Parathyroid adenoma (tissue), 2 donors: ENCODE measurements around the gene METTL2B.
"Not testable (repeated sequence)": the region's sequence is repeated elsewhere in the genome, so short reads cannot be mapped to it uniquely, and the experiment has no call there.

Experiments
- H2AFZ ChIP-seq: fragments of 300-600 bp; sonication (generic); one replicate; pipeline ENCODE4 v1.7.0; 2017; ENCODE audit warnings: antibody characterized with exemption, mild to moderate bottlenecking
- H3K27ac ChIP-seq: fragments of 300-600 bp; sonication (generic); one replicate; pipeline ENCODE4 v1.7.0; 2017
- H3K27me3 ChIP-seq: fragments of 300-600 bp; sonication (generic); one replicate; pipeline ENCODE4 v1.7.0; 2017; ENCODE audit warnings: low read length; ENCODE audit not compliant: control insufficient read depth, insufficient read depth
- H3K36me3 ChIP-seq: fragments of 300-600 bp; sonication (generic); one replicate; pipeline ENCODE4 v1.7.0; 2017; ENCODE audit warnings: low read length; ENCODE audit not compliant: control insufficient read depth, insufficient read depth
- H3K4me1 ChIP-seq: fragments of 300-600 bp; sonication (generic); one replicate; pipeline ENCODE4 v1.7.0; 2017; ENCODE audit warnings: control low read depth
- H3K4me2 ChIP-seq: fragments of 300-600 bp; sonication (generic); one replicate; pipeline ENCODE4 v1.7.0; 2017; ENCODE audit warnings: low read length
- H3K4me3 ChIP-seq: fragments of 300-600 bp; sonication (generic); one replicate; pipeline ENCODE4 v1.7.0; 2017; ENCODE audit warnings: low read depth, low read length
- H3K79me2 ChIP-seq: fragments of 300-600 bp; sonication (generic); one replicate; pipeline ENCODE4 v1.7.0; 2017; ENCODE audit warnings: control low read depth
- H3K9ac ChIP-seq: fragments of 300-600 bp; sonication (generic); one replicate; pipeline ENCODE4 v1.7.0; 2017; ENCODE audit warnings: mild to moderate bottlenecking
- H3K9me3 ChIP-seq: fragments of 300-600 bp; sonication (generic); one replicate; pipeline ENCODE4 v1.7.0; 2017; ENCODE audit warnings: low read length; ENCODE audit not compliant: control insufficient read depth
- CTCF ChIP-seq: fragments of 300-600 bp; sonication (generic); IDR thresholded peaks from one replicate; pipeline ENCODE4 v1.7.0; 2017; ENCODE audit warnings: antibody characterized with exemption, mild to moderate bottlenecking
- donor health status: primary hyperparathyroidism.

METTL2B gene

GRCh38 chr7:128537410-128537809, 60.9 kb downstream of the METTL2B start:
- H3K4me3 ChIP-seq, H3K27me3 ChIP-seq, H3K4me2 ChIP-seq, H2AFZ ChIP-seq, H3K9ac ChIP-seq, H3K36me3 ChIP-seq, H3K4me1 ChIP-seq, H3K9me3 ChIP-seq: not testable (repeated sequence)
- TF ChIP-seq CTCF, result peak; percentile 41
- Histone ChIP-seq H3K27ac (peak overlapping the region; percentile 52), H3K79me2 (peaks cover 34% of the 10 kb centered on the region)

GRCh38 chr7:128542530-128542929, 66.0 kb downstream of the METTL2B start:
- H3K9me3 ChIP-seq, H3K27me3 ChIP-seq, H3K27ac ChIP-seq, H3K4me3 ChIP-seq, H2AFZ ChIP-seq, H3K36me3 ChIP-seq, H3K4me2 ChIP-seq, H3K4me1 ChIP-seq, H3K9ac ChIP-seq: not testable (repeated sequence)
- H3K79me2 ChIP-seq, result peaks cover 43% of the 10 kb centered on the region

DNA sequence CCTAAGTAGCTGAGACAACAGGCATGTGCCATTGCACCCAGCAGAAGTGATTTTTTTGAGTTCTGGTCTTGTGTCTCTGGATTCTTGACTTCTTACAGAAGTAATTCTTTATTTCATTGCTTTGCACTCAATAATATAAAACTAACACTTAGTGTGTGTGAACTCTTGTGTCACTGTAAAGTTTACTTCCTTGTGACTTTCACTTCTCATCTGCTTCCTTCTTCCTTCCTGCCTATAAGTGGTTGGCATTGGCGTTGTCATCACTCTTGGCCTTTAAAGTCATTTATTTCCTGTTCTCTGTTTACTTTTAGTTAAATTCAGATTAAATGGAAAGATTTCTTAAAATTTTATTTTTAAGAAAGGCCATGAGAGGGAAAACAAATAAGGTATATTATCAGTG, 66.8 kb downstream of the METTL2B start:
- H3K36me3 ChIP-seq, result not testable (repeated sequence)

GRCh38 chr7:128546319-128546851, 69.8 kb downstream of the METTL2B start:
- not testable (repeated sequence) for H3K4me3 ChIP-seq, H3K9me3 ChIP-seq
- peaks cover 61% of the 10 kb centered on the region for H3K79me2 ChIP-seq

More for the DNA sequence above, 66.8 kb downstream of the METTL2B start:
- H3K27me3 ChIP-seq, H3K4me2 ChIP-seq, H3K4me1 ChIP-seq, H3K27ac ChIP-seq, H3K9ac ChIP-seq, H2AFZ ChIP-seq, H3K9me3 ChIP-seq, H3K4me3 ChIP-seq: not testable (repeated sequence)
- peaks cover 51% of the 10 kb centered on the region for H3K79me2 ChIP-seq

GRCh38 chr7:128550920-128551319, 74.4 kb downstream of the METTL2B start:
- H3K9me3 ChIP-seq, result no peaks in the 10 kb centered on the region
- H3K79me2 ChIP-seq, result peaks cover 50% of the 10 kb centered on the region
- no peak overlapping the region for H3K27ac ChIP-seq
- H3K4me1 ChIP-seq, result no peaks in the 10 kb centered on the region
- TF ChIP-seq CTCF, result no peak
- H3K4me3 ChIP-seq, result no peak overlapping the region
- no peaks in the 10 kb centered on the region for H3K36me3 ChIP-seq
- no peaks in the 10 kb centered on the region for H3K27me3 ChIP-seq
- H3K4me2 ChIP-seq, result no peak overlapping the region
- H3K9ac ChIP-seq, result no peak overlapping the region
- H2AFZ ChIP-seq, result no peak overlapping the region

More at GRCh38 chr7:128546319-128546851, 69.8 kb downstream of the METTL2B start:
- H3K27ac ChIP-seq, H3K27me3 ChIP-seq, H3K4me1 ChIP-seq, H3K9ac ChIP-seq, H3K4me2 ChIP-seq, H2AFZ ChIP-seq, H3K36me3 ChIP-seq: not testable (repeated sequence)

DNA sequence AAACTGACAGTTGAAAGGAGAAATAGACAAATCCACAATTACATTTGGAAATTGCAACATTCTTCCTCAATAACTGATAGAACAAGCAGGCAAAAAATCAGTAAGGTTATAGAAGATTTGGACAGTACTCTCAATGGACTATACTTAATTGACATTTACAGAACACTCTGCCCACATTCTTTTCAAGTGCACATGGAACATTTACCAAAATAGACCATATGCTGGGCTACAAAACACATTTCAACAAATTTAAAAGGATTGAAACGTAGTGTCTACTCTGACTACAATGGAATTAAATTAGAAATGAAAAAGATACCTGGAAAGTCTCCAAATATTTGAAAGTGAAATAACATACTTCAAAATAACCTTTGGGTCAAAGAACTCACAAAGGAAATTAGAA, 77.8 kb downstream of the METTL2B start:
- H3K27ac ChIP-seq, H2AFZ ChIP-seq: not testable (repeated sequence)

More for the DNA sequence above, 77.8 kb downstream of the METTL2B start:
- H3K4me1 ChIP-seq, H3K36me3 ChIP-seq, H3K9ac ChIP-seq, H3K9me3 ChIP-seq, H3K27me3 ChIP-seq, H3K4me3 ChIP-seq, H3K4me2 ChIP-seq: not testable (repeated sequence)
- H3K79me2 ChIP-seq, result peaks cover 30% of the 10 kb centered on the region
